KBM-7 (cell line): ENCODE data around the gene DOCK6.

Experiments used
- DNase-seq: peaks from one replicate; pipeline ENCODE4 v3.0.0-alpha.2; 2015
- in situ Hi-C: fragments of 300-500 bp; cut with MboI; formaldehyde crosslinking; loops from 2 replicates; pipeline ENCODE4 v1.14.3; 2020; ENCODE audit warnings: low sequenced_read_pairs, low pct_unique_long_range_greater_than_20kb, mixed read lengths

The DOCK6 gene

DNA sequence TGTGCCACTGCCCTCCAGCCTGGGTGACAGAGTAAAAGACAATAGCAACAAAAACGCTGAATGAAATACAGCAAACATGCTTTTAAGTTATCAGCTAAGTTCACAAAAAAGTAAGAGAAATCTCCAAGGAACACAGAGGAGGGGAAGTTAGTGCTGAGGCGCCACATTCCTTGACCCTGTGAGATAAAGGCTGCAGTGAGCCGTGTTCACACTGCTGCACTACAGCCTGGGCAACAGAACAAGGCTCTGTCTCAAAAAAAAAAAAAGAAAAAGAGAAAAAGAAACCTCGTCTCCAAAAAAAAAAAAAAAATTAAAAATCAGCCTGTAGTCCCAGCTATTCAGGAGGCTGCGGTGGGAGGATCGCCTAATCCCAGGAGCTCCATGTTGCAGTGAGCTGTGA, 16.3 kb upstream of the DOCK6 start:
- DNase-seq, result no peak
- in situ Hi-C loops, result no loop called here

DNA sequence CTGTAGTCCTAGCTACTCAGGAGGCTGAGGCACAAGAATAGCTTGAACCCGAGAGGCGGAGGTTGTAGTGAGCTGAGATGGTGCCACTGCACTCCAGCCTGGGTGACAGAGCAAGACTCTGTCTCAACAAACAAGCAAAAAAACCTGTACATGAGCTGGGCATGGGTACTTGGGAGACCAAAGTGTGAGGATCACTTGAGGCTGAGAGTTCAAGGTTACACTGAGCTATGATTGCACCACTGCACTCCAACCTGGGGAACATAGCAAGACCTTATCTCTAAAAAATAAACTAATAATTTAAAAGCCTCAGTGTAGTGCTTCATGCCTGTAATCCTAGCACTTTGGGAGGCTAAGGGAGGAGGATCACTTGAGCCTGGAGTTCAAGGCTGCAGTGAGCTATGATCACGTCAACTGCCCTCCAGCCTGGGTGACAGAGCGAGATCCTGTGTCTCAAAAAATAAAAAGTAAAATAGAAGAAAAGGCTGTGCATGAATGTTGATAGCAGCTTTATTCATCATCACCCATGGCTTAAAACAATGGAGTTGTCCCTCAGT, 12.3 kb upstream of the DOCK6 start:
- in situ Hi-C loops, result no loop called here
- no peak for DNase-seq

DNA sequence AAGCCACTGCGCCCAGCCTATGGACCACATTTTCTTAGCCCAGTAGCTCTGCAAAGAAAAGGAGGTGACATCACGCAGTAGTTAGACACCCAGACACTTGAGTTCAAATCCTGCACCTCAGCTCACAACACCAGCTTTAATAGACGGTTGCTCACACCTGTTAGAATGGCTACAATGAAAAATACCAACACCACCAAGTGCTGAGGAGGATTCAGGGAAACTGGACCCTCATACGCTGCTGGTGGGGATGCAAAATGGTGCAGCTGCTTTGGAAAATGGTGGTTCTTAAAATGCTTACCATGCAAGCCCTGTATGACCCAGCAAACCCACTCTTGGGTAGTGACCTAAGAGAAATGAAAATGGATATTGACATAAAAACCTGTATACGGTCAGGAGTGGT, 11.7 kb upstream of the DOCK6 start:
- in situ Hi-C loops, result no loop called here
- DNase-seq, result no peak

DNA sequence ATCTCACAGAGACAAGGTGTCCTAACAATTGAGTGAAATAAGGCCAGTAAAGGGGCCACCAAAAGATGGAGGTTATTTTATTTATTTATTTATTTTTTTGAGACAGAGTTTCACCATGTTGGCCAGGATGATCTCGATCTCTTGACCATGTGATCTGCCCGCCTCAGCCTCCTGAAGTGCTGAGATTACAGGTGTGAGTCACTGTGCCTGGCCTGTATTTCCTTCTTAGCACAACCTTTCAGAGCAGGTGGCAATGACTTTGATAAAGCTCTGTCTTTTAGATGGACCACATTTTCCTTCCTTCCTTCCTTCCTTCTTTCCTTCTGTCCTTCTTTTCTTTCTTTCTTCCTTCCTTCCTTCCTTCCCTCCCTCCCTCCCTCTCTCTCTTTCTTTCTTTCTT, 11.0 kb upstream of the DOCK6 start:
- in situ Hi-C loops, result no loop called here
- DNase-seq, result no peak

DNA sequence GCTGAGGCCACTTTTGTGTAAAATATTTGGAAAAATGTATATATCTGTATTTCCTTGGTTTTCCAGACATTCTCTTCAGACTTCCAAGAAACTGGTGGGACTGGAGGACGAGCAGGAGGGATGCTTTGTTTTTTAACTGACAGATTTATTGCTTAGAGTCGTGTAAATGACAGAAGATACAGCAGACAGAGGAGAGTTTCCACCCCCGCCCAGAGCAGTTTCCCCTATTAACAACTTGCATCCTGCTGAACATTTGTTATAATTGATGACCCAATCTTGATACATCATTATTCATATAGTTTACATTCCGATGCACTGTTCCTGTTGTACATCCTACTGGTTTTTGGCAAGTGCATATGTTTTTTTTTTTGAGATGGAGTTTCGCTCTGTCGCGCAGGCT, 7.1 kb upstream of the DOCK6 start:
- in situ Hi-C loops, result no loop called here

DNA sequence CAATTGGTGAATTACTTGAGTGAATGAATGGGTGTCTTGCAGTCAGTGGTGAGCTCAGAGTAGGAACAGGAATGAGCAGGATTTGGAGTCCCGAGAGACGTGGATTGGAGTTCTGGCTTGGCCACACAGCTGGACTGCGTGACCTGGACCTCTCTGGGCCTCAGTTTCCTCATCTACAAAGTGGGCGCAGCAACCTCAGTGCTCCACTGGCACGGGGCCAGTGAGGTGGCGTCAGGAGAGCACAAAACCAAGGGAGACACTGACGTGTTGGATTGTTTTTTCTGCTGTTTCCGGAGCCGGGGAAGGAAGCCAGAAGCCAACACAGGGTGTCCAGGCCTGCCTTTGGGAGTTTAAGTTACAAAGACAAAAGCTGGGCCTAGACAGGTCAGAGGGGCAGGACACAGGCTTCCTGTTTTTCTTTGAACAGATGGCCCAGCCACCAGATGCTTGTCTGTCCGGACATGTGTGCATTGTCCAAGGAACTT, 6.5 kb upstream of the DOCK6 start:
- peak; percentile 94 for DNase-seq
- in situ Hi-C loops, result no loop called here

More for the DNA sequence above, 7.1 kb upstream of the DOCK6 start:
- DNase-seq, result peak; percentile 81

DNA sequence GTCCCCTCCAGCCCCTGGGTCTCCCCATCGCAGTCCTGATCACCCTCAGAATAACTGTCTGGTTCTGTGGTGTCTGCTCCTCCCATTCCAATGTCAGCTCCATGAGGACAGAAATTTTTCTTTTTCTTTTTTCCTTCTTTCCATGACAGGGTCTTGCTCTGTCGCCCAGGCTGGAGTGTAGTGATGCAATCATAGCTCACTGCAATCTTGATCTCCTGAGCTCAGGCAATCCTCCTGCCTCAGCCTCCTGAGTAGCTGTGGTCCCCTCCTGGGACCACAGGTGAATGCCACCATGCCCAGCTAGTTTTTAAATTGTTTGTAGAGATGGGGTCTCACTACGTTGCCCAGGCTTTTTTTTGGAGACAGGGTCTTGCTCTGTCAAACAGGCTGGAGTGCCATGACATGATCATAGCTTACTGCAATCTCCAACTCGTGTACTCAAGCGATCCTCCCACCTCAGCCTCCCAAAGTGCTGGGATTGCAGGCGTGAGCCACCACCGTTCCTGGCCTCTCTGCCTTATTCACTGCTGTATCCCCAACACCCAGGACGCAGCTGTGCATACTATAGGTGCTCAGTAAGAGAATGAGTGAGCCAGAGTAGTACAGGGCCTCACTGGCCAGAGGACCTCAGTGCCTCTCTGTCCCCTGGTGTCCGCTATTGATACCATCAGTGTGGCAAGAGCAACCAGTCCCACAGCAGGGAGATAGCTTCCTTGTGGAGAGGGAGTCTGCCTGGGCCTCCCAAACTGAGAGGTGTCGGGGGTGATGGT, 5.2 kb upstream of the DOCK6 start:
- in situ Hi-C loops, result no loop called here
- no peak for DNase-seq

DNA sequence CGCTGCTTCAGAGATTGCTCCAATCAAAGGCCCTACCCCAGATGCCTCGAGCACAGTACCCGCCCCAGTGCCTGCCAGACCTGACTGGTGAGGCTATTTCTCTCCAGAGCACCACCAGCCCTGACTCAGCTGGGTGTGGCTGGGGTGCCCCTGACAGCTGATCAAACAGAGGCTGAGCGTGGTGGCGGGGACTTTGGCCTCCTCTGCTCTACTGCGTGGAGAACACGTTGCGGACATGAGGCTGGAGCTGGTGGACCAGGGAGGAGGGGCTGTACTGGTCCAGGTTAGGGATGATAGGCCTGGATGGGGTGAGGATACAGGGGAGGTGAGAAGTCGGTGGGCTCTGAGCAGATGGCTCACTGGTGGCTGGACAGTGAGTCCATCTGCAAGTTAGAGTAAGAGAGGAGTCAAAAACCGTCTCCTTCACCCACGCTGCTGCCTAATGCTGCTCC, 3.5 kb upstream of the DOCK6 start:
- no peak for DNase-seq
- in situ Hi-C loops, result no loop called here

DNA sequence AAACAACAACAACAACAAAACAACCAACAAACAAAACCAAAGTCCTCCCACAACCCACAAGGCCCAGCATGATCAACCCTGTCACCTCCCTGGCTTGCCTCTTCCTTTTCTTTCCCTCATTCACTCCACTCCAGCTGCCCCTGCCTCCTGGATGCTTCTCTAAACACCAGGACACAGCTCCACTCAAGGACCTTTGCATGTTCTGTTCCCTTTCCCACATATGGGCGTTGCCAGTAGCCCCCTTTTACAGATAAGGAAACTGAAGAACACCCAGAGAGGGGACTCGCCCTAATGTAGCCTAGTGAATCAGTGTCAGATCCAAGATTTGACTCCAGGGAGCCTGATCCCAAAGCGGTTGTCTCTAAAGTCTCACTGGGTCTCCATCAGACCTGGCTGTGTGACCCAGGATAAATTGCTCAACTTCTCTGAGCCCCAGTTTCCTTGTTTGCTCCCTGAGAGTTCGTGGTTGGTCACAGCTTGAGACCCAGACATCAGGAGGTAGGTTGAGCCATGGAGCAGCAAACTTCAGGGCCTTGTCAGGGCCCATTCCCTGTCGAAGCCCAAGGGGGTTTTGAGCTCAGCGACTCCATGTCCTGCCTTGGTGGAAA, 3.0 kb upstream of the DOCK6 start:
- in situ Hi-C loops, result no loop called here
- no peak for DNase-seq

DNA sequence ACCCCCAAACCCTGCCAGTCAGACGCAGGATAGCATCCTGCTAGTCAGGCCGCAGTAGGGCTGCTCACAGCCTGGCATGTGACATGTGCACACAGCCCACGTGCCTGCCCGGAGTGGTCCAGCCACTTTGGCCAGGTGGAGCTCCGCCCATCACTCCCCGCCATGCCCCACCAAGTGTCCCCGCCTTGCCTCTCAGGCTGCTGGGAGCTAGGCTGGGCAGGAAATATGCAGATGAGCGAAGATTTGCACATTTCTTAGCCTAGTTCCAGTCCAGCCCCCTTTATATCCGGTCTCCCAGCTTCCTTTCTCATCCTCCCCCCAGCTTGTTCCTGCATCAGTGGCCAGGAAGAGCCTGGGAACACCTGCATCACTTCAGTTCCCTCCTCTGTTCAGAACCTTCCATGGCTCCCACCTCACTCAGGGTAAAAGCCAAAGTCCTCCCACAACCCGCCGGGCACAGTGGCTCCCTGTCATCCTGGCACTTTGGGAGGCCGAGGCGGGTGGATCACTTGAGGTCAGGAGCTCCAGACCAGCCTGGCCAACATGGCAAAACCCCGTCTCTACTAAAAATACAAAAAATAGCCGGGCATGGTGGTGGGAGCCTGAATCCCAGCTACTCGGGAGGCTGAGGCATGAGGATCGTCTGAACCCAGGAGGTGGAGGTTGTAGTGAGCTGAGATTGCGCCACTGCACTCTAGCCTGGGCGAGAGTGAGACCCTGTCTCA, 2.3 kb upstream of the DOCK6 start:
- DNase-seq, result no peak
- in situ Hi-C loops, result no loop called here

DNA sequence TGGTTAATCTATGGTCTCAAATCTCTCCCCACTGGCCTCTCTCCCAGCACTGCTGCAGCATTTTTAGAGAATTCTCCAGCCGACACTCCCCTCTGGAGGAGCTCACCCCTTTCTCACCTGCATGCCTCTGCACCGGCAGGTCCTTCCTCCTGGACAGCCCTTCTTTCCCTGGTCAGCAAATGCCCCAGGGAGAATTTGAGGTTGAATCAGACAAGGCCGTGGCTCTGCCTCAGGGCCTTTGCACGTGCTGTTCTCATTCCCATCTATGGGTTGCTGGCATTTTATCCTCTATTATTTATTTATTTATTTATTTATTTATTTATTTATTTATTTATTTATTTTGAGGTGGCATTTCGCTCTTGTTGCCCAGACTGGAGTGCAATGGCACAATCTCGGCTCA, 1.4 kb upstream of the DOCK6 start:
- in situ Hi-C loops, result no loop called here
- no peak for DNase-seq

DNA sequence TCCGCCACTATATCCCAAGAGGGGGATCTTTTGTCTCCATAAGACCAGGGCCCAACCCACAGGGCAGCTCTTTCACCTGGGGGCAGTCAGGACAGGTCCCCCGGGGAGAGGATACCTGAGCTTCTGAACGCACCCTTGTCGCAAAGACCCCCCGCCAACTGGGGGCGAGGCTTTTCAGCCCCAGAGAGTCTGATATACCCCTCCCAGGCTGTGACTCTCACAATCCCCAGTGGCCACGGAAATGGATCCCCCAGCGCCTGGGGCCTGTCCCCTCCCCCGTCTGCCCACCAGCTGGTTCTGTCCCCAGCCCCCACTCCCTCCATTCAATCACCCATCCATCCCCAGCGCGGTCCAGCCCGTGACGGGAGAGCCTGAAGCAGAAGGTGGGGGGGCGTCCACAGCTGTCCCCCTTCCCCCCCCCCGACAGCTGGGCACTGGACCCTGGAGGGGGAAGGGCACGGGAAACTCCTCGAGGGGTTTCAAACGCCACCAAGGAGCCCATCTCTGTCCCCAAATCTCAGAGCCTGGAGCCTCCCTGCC, 823 bp downstream of the DOCK6 start:
- DNase-seq, result no peak
- in situ Hi-C loops, result no loop called here

DNA sequence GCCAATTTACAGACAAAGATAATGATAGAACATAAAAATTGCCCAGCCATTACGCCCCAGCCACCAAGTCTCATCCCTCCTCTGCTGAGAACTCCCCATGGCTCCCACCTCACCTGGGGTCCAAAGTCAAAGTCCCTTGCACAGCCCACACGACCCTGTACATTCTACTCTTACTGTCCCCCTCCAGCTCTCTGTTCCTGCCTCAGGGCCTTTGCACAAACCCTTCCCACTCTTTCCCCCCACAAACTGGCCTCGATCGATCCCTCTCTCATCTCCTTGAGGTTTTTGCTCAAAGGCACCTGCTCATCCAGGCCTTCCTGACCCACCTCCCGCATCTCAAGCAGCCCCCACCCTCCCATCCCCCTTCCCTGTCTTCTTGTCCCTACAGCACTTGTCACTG, 1.3 kb downstream of the DOCK6 start:
- no peak for DNase-seq
- in situ Hi-C loops, result no loop called here

DNA sequence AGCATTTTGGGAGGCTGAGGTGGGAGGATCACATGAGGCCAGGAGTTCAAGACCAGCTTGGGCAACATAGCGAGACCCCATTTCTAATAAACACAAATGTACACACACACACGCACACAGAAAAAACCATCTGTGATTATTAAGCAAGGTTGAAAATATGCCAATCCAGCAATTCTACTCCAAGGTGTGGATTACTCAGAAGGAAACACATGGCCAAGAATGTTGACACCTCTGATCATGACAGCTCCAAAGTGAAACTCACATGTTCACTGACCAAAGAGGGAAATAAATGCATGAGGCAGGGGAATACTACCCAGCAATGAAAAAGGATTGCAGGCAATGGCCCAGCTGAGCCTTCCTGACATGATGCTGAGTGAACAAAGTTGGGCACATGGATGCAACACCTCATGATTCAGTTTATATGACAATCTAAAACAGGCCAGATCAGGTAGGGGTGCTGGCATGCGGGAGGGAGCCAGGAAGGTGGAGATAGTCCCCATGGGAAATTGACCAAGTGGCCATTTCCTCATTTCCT, 4.4 kb downstream of the DOCK6 start:
- in situ Hi-C loops, result no loop called here
- DNase-seq, result no peak

DNA sequence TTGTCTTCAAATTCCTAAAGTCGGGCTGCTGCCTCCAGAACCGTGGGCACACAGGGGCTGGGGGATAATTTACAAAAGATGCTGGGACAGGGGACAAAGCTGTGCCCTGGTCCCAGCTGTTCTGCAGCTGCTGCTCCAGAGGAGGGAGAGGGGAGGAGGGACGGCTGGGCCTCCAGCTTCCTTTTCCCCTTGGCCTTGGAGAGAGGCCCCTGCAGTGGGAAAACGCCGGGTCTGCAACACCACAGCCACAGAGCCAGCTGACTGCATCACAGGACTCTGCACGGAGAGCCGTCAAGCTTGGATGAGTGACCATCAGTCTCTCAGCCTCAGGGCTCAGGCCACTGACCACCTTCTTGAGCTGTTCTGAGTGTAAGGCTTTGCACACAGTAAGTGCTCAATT, 6.1 kb downstream of the DOCK6 start:
- no peak for DNase-seq
- in situ Hi-C loops, result no loop called here

DNA sequence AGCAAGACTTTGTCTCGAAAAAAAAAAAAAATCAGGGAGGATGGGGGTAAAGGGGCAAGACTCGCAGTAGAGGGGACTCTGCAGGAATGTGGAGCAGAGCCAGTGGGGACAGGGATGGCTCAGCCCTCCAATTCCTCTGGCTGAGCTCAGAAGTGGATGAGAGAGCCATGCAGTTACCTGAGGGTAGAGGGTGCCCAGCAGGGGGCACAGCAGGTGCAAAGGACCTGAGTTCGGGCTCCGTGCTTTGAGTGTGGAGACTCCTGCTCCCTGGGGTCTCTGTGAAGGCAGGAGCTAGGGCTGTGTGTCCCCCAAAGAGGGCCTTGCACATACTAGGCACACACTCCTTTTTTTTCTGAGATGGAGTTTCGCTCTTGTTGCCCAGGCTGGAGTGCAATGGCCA, 7.7 kb downstream of the DOCK6 start:
- in situ Hi-C loops, result no loop called here
- DNase-seq, result no peak

DNA sequence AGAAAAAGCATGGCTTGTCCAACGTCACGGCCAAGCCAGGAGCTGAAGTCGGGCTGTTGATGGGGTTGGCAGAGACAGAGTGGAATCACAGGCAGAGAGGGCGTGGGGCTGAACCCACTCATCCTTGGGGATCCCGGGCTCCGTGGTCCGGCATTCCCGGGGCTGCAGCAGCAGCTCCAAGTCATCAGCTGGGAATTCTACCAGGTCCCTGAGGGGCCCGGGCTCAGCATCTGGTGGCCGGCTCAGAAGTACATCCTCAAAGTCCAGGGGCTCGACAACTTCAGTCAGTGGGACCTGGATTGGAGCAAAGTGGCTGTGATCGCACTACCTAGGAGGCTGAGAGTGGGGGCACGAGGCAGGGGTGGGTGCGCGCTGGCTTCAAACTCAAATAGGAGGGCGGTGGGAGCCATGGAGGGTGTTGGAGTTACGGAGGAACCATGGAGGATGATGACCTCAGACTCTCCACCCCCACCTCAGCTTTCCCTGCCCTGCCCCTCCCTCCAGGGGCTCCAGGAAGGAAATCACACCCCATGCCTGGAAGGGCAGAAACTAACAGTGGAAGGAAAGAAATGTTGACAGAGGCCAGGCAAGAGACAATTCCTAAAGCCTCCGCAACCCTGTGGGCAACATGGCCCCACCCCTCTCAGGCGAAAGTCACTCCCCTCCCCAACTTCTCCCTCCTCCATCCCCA, 9.5 kb downstream of the DOCK6 start:
- in situ Hi-C loops, result no loop called here
- no peak for DNase-seq

DNA sequence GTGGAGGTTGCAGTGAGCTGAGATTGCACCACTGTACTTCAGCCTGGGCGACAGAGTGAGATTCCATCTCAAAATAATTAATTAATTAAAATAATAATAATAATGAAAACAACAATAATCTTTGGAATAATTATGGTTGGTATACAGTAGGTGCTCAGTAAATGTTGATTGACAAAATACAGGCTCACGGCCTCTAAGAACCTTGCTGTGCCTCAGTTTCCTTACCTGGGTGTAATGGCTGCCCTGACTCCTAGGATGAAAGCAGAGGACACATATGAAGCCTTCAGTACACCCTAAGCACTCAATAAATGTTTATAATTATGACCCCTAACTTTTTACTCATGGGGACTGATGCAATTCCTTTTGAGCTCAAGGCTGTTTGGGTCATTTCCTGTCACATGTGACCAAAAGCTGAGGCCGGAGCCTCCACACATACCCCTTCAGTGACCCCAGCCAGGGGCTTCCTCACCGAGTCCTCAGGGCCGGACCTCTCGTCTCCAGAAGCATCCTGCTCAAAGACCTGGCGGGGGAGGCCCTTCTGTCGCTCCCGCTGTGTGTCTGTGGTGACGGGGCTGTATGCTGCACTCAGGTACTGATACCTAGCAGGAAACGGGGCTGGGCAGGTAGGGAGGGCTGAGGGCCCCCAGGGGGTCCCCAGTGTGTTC, 10.5 kb downstream of the DOCK6 start:
- in situ Hi-C loops, result no loop called here

More for the DNA sequence above, 10.5 kb downstream of the DOCK6 start:
- DNase-seq, result no peak
